GM18519 (cell line): ENCODE results near the gene AKAP6.

Source experiments
- ATAC-seq: cut with Tn5 transposase; IDR thresholded peaks from one replicate; pipeline ENCODE4 v1.9.1; 2021; ENCODE audit warnings: mild to moderate bottlenecking, moderate library complexity; ENCODE audit not compliant: unreplicated experiment, low FRiP score

AKAP6 gene

DNA sequence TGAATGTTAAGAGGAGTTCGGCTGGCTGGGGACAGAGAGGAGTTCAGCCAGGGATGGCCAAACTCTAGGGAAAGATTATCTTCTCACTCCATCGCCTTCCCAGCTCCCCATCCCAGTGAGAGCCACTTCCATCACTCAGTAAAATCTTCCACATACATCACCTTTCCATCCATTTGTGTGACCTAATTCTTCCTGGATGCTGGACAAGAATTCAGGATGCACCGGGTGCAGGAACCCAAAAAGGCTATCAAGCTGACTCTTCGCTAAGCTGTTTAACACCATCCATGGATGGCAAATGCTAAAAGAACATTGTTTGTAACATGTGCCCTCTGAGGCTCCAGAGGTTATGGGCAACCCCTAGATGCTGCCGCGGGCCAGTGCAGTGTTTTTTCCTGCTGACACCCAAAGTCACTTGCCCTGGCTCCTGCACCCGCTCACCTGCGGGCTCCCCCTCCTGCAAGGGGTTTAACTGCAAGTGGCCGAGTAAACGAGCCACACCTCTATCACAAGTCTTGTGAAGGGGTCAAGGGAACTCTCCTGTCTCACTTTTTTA lies 393.6 kb downstream of the AKAP6 start:
- no peak for ATAC-seq

DNA sequence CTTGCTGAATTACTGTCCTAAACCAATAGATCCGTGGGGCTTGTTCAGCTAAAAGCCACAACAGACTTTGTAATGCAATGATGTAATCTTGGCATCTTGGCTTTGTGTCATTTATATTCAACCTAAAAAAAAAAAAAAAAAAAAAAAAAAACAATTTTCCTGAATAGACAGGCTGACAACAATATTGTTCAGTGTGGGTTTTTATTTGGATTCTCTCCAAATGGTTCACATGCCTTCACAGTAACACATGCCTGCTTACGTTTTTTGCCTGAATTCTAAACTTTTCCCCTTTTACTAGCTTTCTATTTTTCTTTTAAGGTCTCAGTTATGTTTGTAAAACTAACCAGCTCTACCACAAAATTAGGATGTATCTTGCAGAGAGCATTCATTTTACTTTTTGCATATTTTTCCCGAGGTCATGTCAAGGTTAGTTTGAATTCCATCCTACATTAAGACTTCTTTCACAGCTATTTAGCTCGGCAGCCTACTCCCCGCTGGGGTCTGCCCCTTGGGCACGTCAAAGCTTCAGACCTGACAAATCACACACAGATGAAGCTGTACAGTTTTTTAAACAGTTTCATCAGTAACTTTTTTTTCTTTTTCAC lies 395.9 kb downstream of the AKAP6 start:
- ATAC-seq: no peak

DNA sequence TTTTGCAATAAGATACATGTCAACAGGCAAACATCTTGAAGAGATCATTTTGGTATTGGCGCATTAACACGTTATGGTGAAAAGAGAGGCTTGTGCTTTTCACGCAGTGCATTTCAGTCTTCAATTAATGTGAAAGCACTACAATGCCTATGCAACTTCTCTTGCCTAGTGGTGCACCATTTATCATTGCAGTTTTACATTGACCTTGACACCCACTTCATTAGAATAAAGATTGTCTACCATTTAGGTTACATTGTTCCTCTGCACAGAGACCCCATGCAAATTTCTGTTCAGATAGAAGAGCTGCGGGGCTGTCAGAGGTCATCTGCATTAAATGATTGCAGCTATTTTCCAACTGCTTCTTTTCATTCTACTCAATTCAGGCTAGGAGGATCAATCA lies 397.4 kb downstream of the AKAP6 start:
- no peak for ATAC-seq

GRCh38 chr14:32727832-32728231 lies 398.7 kb downstream of the AKAP6 start:
- no peak for ATAC-seq

- ATAC-seq: no peak
Observed at GRCh38 chr14:32728526-32728925, 399.4 kb downstream of the AKAP6 start.

GRCh38 chr14:32728976-32729375 lies 399.9 kb downstream of the AKAP6 start:
- no peak for ATAC-seq

DNA sequence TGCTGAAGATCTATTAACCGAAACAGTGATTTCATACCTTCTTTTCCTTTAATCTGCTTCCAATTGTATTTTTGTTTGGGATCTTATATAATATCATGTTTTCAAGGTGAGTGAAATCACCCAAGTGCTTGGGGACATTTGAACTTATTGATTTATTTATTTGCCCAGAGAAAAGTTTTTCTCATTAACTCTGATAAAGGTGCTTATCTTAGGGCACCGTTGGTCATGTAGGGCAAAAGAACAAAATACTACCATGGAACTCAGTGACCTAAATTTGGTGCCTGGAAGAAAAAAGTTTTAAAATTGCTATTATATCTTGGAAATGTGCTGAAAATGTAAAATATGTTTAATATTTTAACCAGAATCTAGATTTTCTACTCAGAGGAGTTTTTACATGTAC lies 402.2 kb downstream of the AKAP6 start:
- ATAC-seq: no peak

GRCh38 chr14:32733015-32733414 lies 403.9 kb downstream of the AKAP6 start:
- no peak for ATAC-seq

GRCh38 chr14:32734261-32734660 lies 405.2 kb downstream of the AKAP6 start:
- ATAC-seq: no peak

DNA sequence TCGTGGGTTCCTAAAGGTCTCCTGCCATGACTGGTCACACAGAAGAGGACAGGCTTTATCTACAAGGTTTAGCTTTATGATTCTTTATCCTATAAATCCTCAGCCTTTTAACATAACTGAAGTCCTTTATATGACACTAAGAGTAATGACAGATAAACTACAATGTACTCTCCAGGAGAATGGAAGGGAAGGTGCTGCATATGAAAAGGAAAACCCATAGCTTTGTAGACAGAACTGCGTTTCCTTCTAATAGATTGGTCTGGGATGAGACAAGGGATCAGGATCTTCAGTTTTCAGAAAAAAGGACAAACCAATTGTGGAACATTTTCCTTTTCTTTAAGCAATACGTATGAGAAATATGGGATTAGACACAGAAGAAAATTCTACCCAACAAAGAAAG lies 408.5 kb downstream of the AKAP6 start:
- no peak for ATAC-seq

DNA sequence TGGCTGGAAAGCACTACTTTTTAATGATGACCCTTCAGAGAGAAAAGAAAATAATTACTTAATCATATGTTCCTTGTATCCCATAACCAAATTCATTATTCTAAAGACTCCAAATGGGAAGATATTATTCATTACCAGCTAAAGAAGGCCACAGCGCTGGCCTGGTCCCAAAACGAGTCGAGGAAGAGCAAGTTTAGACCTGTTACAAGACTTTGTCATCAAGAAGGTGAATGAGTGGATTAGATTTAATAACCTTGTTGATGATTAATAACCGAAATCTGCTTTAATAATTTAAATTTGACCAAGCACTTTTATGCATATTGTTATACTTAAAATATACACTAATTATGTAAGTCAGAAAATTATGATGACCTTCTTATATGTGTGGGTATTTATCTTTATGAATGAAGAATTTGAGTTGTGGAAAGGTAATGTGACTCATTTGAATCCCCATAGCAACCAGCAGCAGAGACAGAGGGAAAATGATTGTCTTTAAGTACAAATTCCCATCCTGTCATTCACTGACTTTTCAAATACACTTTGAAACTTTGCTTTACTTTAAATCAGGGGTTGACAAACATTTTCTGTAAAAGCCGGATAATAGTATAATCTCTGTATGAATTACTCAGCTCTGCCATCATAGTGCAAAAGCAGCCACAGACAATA lies 409.2 kb downstream of the AKAP6 start:
- no peak for ATAC-seq

GRCh38 chr14:32744811-32745445 lies 415.8 kb downstream of the AKAP6 start:
- no peak for ATAC-seq

DNA sequence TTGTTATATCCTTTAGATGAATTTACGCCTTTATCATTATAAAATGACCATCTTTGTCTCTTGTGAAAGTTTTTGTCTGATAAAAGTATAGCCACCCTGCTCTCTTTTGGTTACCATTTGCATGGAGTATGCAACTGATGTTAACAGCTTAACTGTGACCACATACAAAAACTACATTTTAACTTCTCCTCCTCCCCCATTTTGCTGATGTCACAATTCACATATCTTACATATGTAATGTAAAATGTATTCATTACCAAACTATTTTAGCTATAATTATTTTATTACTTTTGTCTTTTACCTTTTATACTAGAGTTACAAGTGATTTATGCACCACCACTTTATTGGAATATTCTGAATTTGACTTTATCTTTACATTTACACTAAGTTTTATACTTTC lies 425.1 kb downstream of the AKAP6 start:
- ATAC-seq: no peak

GRCh38 chr14:32756173-32756572 lies 427.1 kb downstream of the AKAP6 start:
- no peak for ATAC-seq

GRCh38 chr14:32756775-32757174 lies 427.7 kb downstream of the AKAP6 start:
- ATAC-seq: no peak

DNA sequence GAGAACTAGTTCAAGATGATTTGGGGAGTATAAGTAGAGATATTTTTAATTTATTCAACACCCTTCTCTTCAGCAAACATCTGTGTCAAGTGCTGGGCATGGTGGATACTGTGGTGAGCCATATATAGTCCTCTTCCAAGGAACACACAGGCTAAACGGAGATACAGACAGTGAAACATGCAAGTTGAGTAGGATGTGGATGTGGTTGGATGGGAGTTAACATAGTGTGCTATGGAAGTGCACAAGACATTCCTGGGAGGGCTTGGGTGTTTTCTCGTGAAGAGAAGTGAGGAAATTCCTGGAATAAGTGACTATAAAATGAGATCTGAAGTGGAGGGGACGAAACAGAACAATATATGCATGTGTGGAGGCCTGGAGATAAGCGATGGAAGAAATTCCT lies 428.5 kb downstream of the AKAP6 start:
- no peak for ATAC-seq

GRCh38 chr14:32761381-32761968 lies 432.4 kb downstream of the AKAP6 start:
- ATAC-seq: no peak

- ATAC-seq: no peak
Observed at GRCh38 chr14:32762886-32763285, 433.8 kb downstream of the AKAP6 start.

DNA sequence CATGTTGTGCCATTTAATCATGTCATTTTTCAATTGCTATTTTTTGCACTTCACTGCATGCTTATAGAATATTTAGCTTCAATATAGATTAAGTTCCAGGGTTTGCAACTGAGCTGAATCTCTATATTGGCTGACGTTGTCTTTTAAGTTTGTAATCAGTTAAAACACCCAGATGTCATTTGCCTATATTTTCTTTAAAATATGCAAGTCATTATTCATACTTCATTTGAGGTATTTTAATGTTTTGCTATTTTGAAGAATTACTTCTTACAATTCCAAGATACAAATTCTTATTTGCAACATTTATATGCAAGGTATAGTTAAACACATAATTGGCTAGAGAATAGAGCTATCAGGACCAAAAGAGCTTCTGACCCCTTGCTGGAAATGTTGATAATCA lies 434.6 kb downstream of the AKAP6 start:
- ATAC-seq: no peak

- ATAC-seq: no peak
Observed at GRCh38 chr14:32764131-32764530, 435.0 kb downstream of the AKAP6 start.

- no peak for ATAC-seq
Observed at GRCh38 chr14:32770422-32770821, 441.3 kb downstream of the AKAP6 start.
